SK-N-SH (cell line): Measurements from ENCODE around the gene NPHS2.

Source experiments
- CHD2 ChIP-seq: fragments of 150-350 bp; IDR thresholded peaks from 2 replicates; pipeline ENCODE4 v1.6.1; 2018; ENCODE audit warnings: low read length; ENCODE audit not compliant: partially characterized antibody
- CTCF ChIP-seq: fragments of 200-600 bp; sonication (generic); IDR thresholded peaks from 2 replicates; pipeline ENCODE4 v1.6.1; 2017; ENCODE audit warnings: antibody characterized with exemption, mild to moderate bottlenecking, moderate library complexity
- EP300 ChIP-seq, 2 experiments: IDR thresholded peaks; 2 replicates each; pipeline versions ENCODE4 v1.4.0 to v1.6.1; 2012; ENCODE audit warnings: borderline replicate concordance in 1 of 2, low read depth in 1 of 2, low read length in 1 of 2
- FOXM1 ChIP-seq: IDR thresholded peaks from 2 replicates; pipeline ENCODE4 v1.4.0; 2012; ENCODE audit warnings: low read depth, mild to moderate bottlenecking
- GABPA ChIP-seq: IDR thresholded peaks from 2 replicates; pipeline ENCODE4 v1.4.0; 2012; ENCODE audit warnings: low read depth, mild to moderate bottlenecking
- IRF3 ChIP-seq: fragments of 150-350 bp; IDR thresholded peaks from 2 replicates; pipeline ENCODE4 v1.6.1; 2016; ENCODE audit warnings: mild to moderate bottlenecking, low read depth, low read length
- MAX ChIP-seq: IDR thresholded peaks from 2 replicates; pipeline ENCODE4 v1.4.0; 2012; ENCODE audit warnings: low read depth
- NRF1 ChIP-seq: IDR thresholded peaks from 2 replicates; pipeline ENCODE4 v1.6.1; 2012; ENCODE audit warnings: low read depth, mild to moderate bottlenecking, low read length
- POLR2AphosphoS5 ChIP-seq: IDR thresholded peaks from 2 replicates; pipeline ENCODE4 v1.6.1; 2012; ENCODE audit warnings: low read depth, low read length
- REST ChIP-seq: IDR thresholded peaks from 2 replicates; pipeline ENCODE4 v1.6.1; 2012; ENCODE audit warnings: mild to moderate bottlenecking, low read depth, low read length, moderate library complexity
- RFX5 ChIP-seq: IDR thresholded peaks from 2 replicates; pipeline ENCODE4 v1.6.1; 2012; ENCODE audit warnings: mild to moderate bottlenecking, improper control_type of control experiment, low read length
- TAF1 ChIP-seq: IDR thresholded peaks from 2 replicates; pipeline ENCODE4 v1.6.1; 2012; ENCODE audit warnings: low read depth, mild to moderate bottlenecking, low read length, moderate library complexity, borderline replicate concordance
- YY1 ChIP-seq: IDR thresholded peaks from 2 replicates; pipeline ENCODE4 v1.4.0; 2012; ENCODE audit warnings: low read depth, mild to moderate bottlenecking
- ZBTB33 ChIP-seq: IDR thresholded peaks from 2 replicates; pipeline ENCODE4 v1.4.0; 2012; ENCODE audit warnings: low read depth, borderline replicate concordance

GRCh38 chr1:179506199-179506598 lies 69.5 kb downstream of the NPHS2 start:
- no peak for TF ChIP-seq MAX
- no peak for TF ChIP-seq IRF3
- TF ChIP-seq CTCF = no peak
- no peak for TF ChIP-seq RFX5
- TF ChIP-seq CHD2 = no peak
- no peak for TF ChIP-seq YY1
- TF ChIP-seq FOXM1 = no peak
- no peak for TF ChIP-seq ZBTB33
- TF ChIP-seq REST = no peak
- no peak for TF ChIP-seq NRF1
- TF ChIP-seq TAF1 = no peak
- no peak for TF ChIP-seq POLR2AphosphoS5
- TF ChIP-seq GABPA = no peak
- no peak for TF ChIP-seq EP300 (IDR thresholded peaks at IDR 0.05; ENCODE audit: borderline replicate concordance in 1 of 2, low read depth in 1 of 2, low read length in 1 of 2)
